ENCODE data around the gene PCNX2.
A peak's percentile ranks its signal among the peaks of the same experiment; 100 is the strongest.

PCNX2 gene

GRCh38 chr1:233257786-233258185, 37.7 kb downstream of the PCNX2 start:
- no peak for DNase-seq

- DNase-seq, result no peak
These were observed 38.7 kb downstream of the PCNX2 start for GRCh38 chr1:233256789-233257188.

- DNase-seq, result no peak
These were observed 39.3 kb downstream of the PCNX2 start for GRCh38 chr1:233256191-233256590.

DNA sequence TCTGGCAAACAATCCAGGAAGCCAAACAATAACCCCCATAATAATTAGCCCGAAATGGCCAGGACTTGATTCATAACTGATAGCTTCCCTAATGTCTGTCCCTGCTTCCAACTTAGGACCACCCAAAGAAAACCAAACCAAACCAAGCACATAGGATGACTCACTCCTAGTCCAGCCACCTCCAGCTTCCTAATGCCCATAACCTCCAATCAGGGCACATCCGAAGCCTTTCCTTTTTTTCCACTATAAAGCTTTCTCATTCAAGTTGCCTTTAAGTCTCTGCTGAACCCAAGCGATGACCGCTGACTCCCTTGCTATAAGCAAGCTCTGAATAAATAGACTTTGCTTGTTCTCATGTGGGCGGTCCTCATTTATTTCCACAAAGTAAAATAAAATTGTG, 40.4 kb downstream of the PCNX2 start:
- no peak for DNase-seq

- no peak for DNase-seq
These were observed 41.6 kb downstream of the PCNX2 start for GRCh38 chr1:233253832-233254331.

DNA sequence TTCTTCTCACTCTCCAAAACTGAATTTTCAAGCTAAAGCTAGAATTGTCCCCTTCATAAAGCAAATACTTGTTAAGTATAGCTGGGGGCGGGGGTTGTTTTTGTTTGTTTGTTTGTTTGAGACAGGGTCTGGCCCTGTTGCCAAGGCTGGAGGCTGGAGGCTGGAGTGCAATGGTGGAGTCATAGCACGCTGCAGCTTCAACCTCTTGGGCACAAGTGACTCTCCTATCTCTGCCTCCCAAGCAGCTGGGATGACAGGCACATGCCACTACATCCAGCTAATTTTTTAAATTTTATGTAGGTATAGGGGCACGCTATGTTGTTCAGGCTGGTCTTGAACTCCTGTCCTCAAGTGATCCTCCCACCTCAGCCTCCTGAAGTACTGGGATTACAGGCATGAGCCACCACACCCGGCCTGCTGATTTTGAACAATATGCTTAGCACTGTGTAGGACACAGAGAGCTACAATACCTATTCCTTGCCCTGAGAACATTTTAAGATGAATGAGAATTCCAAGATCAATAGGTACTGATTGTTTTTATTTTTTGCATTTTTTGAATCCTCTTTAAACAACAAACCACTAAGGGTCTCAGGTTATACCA, 42.2 kb downstream of the PCNX2 start:
- no peak for DNase-seq

DNA sequence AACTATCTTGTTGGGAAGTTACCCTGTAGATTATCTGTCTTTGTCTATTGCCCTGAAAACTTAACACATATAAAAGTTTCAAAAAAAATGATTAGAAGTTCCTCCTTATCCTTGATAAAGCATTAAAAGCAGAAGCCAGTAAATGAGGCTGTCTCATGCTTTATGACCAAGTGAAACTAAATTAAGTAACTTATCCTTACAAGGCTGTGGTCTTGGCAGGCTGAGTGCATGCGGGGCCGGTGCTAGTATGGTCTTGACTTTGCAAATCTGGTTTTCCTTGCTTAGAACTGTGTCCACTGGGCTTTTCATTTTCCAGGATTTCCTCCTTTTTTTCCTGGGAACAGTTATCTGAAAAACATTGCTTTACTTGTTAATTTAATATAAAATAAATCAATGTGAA, 43.1 kb downstream of the PCNX2 start:
- peak in 1 of 2 experiments; percentile 9 for DNase-seq

- DNase-seq, result no peak
These were observed 44.3 kb downstream of the PCNX2 start for GRCh38 chr1:233251201-233251720.

GRCh38 chr1:233248014-233248413, 47.5 kb downstream of the PCNX2 start:
- DNase-seq, result no peak

DNA sequence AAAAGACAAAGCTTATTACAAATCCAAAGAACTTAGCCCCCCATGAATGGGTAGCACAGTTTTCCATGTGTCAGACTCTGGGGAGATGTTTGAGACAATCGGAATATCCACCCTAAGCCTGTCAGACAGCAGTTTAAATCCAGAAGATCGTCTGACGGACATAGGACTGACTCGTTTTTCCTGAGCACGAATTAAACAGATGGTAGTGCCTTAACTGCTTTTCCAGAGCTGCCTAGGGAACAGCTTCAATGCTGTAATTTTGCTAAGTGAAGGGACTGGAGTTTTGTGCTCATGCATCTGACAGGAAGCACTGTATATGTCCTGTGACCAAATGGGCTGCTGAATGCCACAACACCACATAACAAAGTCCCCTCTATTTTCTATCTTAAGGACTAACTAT, 48.6 kb downstream of the PCNX2 start:
- no peak for DNase-seq

- DNase-seq, result no peak
These were observed 50.2 kb downstream of the PCNX2 start for GRCh38 chr1:233245191-233245765.

GRCh38 chr1:233244183-233244582, 51.3 kb downstream of the PCNX2 start:
- no peak for DNase-seq

DNA sequence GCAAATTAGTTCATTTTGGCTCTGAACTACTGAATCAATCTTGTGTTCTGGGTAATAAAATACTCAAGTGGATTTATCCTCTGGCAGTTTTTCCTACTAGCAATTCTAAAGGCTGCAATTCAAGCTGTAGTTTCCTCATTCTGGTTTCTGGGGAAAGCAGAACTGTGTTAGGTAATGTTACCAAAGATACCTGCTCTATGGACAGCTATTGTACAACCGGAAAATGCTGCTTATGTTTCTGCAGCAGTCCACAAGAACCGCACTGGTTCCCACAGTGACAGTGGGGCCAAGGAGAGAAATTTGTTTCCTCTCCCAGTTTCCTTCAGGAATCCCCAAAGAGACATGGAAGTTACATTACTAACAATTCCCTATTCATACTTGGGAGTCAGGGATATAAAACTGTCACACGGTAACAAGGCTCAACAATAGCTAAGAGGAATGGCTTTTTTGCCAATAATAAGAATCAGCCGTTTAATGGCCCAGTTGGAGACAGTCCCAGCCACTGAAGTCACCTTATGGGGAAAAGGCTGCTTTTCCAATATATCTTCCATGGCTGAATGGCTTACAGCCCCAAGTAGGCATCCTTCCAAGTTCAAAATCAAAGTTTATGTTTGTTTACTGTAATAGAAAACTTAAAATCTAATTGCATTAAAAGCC, 52.6 kb downstream of the PCNX2 start:
- peak; percentile 67 to 76 for DNase-seq

DNA sequence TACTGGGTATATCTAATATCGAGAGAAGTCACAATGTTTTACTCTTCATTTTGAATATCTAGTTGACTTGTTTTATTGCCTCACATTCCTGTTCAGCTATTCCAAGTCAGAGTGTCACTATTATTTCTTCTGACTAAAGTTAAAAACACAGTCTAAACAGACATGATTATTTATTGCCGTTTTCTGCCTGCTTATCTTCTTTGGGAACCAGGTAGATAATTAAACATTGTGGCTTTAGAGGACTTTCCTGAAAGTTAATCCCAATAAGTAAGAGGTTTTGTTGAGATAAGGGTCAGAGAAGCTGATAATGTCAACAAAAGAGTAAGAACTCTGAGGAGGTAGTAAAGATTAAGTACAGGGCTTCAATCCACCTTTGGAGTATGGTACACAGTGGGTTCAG, 53.8 kb downstream of the PCNX2 start:
- no peak for DNase-seq

DNA sequence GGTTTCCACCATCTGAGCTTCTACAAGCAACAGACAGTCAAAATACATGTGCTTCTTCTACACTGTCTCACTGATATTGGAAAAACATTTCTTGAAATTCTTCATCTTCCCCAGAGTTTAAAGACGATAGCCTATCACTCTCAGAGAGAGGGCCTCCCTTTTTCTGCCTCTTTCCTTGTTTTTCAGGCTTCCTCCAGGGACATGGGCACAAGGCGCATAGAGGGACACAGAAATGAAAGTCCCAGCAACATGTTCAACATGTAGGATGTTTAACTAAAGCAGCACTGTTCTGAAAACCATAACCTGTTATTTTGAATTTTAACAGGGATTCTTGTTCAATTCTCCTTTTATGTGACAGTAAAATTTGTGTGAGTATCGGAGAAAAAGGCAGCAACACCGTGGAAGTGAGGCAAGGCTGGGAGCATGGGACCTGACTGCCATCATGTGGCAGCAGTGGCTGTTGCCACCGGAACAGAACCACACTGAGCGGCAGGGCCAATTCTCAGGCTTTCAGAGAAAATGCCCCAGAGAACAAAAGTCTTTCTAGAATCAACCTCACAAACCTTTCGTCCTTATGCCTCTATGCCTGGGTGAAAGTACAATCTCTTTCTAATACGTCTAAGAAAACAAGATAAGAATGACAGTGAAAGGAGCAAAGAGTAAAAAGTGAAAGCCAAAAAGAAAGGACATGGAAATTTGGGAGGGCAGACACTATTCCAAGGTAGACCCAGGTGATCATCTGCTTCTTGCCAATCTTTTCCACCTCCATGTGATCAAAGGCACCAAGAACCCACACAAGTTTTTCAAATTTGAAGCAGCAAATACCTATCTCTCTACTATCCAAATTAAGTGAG, 54.5 kb downstream of the PCNX2 start:
- DNase-seq, result peak; percentile 79 to 81

GRCh38 chr1:233240371-233240770, 55.2 kb downstream of the PCNX2 start:
- DNase-seq, result no peak

- DNase-seq, result peak; percentile 20 to 64
These were observed 56.6 kb downstream of the PCNX2 start for GRCh38 chr1:233238884-233239431.

GRCh38 chr1:233237647-233238046, 57.9 kb downstream of the PCNX2 start:
- DNase-seq, result no peak

DNA sequence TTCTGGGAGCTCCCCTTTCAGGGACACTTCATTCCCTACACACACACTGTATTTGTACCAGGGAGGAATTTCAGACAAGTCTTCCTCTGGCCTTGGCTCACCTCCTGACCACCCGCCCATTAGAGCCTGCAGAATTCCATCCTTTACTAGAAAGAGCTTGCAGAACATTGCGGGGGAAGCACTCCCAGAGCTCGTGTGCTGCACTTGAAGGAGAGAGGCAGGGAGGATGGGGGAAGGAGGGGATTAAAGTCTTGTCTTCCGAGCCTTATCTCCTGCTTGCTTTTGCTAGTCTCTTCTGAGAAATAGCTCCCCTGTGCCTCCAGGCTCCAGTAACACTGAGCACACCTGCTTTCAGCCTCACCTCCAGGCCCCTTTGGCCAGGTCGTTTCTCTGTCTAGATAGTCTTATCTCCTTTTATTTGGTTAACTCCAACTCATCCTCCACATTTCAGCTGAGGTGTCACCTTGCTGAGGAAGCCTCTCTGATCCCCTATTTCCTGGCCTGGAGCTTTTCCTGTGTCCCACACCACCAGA, 62.0 kb downstream of the PCNX2 start:
- DNase-seq, result no peak

- no peak for DNase-seq
These were observed 65.5 kb downstream of the PCNX2 start for GRCh38 chr1:233230011-233230410.

DNA sequence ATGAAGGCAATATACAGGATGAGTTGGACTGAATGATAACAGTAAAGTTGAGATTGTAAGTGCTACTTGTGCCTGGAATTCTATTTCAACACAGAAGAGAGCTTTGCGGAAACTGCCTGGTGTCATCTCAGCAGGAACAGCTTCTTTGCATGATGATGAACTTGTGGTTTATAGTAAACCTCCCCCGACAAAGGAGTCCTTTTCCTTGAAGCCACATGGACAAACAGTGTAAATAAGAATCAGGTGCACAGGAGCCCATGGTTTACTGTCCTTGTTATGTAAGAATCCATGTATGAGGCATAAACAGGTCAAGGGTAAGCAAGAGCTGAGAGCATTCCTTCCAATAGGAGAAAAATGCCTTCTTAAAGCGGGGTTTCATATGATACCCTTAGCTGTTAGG, 66.2 kb downstream of the PCNX2 start:
- DNase-seq, result no peak

DNA sequence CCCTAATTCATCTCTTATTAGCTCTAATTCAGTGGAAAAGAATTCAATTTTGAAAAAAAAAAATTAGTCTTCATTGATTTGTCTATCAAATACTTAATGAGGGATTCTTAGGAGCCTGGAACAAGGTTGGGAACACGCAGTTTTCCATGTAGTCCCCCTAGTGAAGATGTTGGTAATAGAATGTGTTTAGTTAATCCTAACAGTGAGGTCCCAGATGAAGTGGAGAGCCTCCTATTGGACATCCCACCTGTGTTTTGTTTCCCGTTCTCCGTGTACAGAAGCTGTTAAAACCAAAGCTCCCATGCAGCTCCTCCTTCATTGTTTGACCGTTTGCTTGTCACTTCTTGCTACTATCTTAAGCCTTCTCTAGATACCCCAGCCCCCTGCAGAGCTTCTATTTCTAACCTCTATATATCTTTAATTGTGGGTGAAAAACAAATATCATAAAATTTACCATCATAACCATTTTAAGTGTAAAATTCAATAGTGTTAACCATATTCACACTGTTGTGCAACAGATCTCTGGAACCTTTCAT, 67.5 kb downstream of the PCNX2 start:
- DNase-seq, result no peak

All from Kasumi-1 (cell line).